C4-2B (cell line): ENCODE data around the gene CEP131.
A peak's percentile ranks its signal among the peaks of the same experiment; 100 is the strongest.

Source experiments
- H3K27ac ChIP-seq: fragments of 450-650 bp; 2 replicates; pipeline ENCODE4 v1.5.1; 2017
- ZFX ChIP-seq: fragments of 450-650 bp; IDR thresholded peaks from 2 replicates; pipeline ENCODE4 v1.6.1; 2017
- TF ChIP-seq, protein P1 (sequence below): fragments of 450-650 bp; conservative IDR thresholded peaks from 2 replicates; pipeline ENCODE4 v1.5.1; 2017; ENCODE audit warnings: mild to moderate bottlenecking

The CEP131 gene

DNA sequence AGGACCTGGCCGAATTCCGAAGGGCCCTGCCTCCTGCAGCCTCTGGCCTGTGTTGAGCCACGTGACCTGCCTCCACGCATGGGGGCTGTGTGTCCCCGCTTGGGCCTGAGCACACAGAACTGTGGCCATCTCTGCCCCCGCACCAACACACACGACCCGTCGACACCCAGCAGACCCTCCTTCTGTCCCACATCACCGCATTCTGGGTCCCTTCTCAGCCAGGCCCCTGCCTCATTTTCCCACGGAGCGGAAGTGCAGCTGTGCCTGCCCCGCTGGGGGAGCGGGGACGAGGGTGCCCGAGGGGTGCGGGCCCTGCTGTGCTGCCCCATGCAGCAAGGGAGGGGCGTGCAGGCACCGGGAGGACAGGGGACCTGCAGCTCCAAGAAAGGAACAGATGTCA, 34.8 kb upstream of the CEP131 start:
- TF ChIP-seq, protein P1, sequence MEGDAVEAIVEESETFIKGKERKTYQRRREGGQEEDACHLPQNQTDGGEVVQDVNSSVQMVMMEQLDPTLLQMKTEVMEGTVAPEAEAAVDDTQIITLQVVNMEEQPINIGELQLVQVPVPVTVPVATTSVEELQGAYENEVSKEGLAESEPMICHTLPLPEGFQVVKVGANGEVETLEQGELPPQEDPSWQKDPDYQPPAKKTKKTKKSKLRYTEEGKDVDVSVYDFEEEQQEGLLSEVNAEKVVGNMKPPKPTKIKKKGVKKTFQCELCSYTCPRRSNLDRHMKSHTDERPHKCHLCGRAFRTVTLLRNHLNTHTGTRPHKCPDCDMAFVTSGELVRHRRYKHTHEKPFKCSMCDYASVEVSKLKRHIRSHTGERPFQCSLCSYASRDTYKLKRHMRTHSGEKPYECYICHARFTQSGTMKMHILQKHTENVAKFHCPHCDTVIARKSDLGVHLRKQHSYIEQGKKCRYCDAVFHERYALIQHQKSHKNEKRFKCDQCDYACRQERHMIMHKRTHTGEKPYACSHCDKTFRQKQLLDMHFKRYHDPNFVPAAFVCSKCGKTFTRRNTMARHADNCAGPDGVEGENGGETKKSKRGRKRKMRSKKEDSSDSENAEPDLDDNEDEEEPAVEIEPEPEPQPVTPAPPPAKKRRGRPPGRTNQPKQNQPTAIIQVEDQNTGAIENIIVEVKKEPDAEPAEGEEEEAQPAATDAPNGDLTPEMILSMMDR = no peak
- no peak for TF ChIP-seq ZFX
- no peak overlapping the region for H3K27ac ChIP-seq

DNA sequence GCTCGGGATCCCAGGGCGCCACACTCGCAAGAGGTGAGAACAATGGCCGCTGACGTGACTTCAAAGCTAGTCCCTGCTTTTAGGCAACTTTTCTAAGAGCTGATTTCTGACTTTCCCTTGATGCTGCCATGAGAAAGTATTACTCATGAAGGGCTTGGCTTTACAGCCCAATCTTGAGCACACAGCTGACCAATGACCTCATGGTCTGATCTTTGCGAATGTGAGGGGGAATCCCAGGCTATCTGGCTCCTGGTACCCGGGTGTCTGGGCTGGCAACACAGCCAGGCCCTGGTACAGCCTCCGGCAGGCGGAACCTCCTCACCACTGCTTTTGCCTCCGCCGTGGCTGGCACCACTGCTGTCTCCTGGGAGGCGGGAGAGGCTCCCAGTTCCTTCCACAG, 33.9 kb upstream of the CEP131 start:
- no peak overlapping the region for H3K27ac ChIP-seq
- no peak for TF ChIP-seq ZFX
- TF ChIP-seq, protein P1 = no peak

DNA sequence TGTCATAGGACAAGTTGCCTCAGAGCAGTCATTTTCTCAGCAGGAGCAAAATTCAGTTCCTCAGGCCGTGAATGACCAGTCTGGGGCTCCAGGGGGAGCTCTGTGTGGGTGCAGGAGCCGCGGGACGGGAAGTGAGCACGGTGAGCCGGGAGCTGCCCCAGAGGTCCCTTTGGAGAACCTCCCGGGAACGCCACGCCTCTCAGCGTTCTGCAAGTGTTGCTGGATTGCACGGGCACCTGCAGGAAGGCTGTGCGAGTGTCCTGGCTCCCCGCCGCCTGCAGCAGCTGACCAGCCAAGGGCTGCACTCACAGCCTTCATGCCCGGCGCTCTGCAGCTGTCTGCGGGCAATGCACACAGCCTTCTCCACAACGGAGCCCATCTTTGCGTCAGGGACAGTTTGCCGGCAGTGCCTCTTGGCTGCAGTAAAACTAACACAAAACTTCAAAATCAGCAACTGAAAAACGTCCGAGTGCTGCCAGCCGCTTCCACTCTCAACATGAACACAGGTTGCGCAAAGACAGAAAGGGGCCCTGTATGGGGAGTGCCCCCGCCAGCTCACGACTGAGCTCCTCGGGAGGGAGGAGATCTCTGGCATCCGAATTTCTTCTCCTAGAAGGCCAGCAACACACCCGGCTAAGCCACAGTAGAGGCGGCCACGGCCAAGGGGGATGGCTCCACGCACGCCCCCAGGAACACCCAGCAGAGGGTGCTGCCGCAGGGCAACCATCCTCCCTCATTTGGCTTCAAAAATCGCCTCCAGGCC, 32.4 kb upstream of the CEP131 start:
- H3K27ac ChIP-seq = peak overlapping the region; percentile 23; the same call in 1 of the 2 replicates
- TF ChIP-seq, protein P1 = peak; percentile 82
- no peak for TF ChIP-seq ZFX

DNA sequence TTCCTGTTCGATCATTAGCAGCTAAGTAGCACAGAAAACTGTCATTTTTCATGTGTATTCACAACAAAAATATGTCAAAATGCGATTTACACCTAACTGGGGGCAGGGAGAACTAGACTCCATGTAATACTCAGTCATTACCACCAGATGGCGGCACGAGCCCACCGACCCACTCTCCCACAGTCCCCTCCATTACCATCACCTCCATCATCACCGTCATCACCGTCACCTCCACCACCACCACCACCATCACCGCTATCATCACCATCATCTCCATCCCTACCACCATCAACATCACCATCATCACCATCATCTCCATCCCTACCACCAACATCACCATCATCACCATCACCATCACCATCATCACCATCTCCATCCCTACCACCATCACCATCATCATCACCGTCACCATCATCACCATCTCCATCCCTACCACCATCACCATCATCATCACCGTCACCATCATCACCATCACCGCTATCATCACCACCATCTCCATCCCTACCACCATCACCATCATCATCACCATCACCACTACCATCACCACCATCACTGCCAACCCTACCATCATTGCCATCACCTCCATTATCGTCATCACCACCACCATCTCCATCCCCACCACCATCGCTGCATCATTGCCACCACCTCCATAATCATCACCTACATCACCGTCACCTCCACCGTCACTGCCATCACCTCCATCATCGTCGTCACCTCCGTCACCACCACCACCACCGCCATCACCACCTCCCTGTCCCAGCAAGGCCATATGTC, 30.8 kb upstream of the CEP131 start:
- no peak for TF ChIP-seq ZFX
- TF ChIP-seq, protein P1 = peak; percentile 89
- no peak overlapping the region for H3K27ac ChIP-seq

DNA sequence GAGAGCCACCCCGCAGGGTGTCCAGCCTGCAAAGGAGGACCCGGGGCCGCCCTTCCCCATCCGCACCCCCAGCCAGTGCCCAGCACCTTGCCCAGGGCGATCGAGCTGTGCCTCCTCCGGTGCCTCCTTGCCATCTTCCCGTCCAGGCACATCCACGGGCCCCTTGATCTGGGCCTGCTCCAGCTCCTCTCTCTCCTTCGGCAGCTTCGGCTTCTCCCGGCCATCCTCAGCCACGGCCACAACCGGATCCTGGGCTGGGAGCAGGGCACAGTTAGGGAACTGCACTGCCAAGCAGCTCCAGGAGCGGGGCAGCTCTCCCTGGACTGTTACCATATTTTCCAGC, 30.2 kb upstream of the CEP131 start:
- H3K27ac ChIP-seq = no peak overlapping the region
- TF ChIP-seq ZFX = no peak
- TF ChIP-seq, protein P1 = no peak

DNA sequence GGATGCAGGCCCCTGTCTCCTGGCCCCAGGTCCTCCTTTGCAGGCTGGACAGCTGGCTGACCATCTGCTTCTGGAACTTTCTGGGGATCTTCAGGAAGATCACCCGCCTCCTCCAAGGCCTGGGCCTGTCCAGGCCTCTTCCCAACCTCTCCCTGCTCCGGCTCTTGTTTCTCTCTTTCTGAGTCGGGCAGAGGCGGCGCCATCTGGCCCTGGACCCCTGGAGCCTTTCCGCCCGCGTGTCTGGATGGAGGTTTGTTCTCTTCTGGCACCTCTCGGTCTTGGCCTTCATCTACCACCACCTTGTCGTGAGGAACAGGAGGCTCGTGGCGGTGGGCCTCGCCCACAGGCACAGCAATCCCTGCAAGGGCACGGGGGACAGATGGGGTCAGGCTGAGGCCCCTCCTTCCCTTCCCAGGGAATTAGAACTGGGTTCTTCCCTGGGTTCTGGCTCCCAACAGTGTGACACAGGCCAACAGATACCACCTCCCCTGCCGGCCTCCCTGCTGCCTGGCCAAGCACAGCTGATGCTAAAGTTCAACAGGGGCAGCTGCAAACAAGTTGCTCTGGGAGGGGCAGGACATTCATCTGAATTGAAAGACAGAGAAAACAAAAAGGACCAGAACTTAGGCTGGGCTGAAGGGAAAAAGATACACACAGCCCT, 29.7 kb upstream of the CEP131 start:
- no peak overlapping the region for H3K27ac ChIP-seq
- TF ChIP-seq, protein P1 = no peak
- TF ChIP-seq ZFX = no peak

DNA sequence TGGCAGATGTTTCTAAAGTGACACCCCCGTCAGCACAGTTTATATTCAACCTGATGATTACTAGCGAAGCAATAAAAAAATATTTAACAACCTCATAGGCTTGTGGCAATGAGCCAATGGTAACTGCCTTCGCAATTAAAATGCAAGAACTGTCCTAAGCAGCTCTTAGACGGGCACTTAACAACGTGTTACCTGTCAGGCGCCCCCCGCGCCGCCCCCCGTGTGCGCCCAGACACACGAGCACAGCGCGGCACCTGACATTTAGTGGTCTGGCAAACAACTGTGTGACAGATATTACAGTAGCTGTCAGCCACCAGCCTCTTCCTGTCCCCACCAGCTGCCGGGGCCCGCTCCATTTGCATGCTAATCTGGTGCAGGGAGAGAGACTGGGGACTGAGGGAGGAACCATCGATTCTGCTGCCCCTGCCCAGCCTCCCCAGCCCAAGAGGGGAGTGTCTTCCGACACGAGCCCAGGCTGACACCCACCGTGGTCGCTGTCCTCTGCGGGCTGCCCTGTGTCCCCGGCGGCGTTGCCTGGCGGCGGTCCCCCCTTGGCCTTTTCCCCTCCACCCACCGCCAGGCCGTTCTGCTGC, 29.0 kb upstream of the CEP131 start:
- H3K27ac ChIP-seq = no peak overlapping the region
- TF ChIP-seq, protein P1 = no peak
- no peak for TF ChIP-seq ZFX
